Measurements from ENCODE around the gene KIFC3.
A peak's percentile ranks its signal among the peaks of the same experiment; 100 is the strongest.
"Not testable (repeated sequence)": the region's sequence is repeated elsewhere in the genome, so short reads cannot be mapped to it uniquely, and the experiment has no call there.

KIFC3 gene

GRCh38 chr16:57786632-57787518 lies 15.4 kb downstream of the KIFC3 start:
- peak; percentile 22 for DNase-seq (ENCODE audit: low spot score)

GRCh38 chr16:57785924-57786323 lies 16.4 kb downstream of the KIFC3 start:
- DNase-seq (ENCODE audit: low spot score): no peak

- no peak for DNase-seq (ENCODE audit: low spot score)
These were observed 16.9 kb downstream of the KIFC3 start for GRCh38 chr16:57785385-57785784.

- DNase-seq (ENCODE audit: low spot score): no peak
These were observed 18.0 kb downstream of the KIFC3 start for GRCh38 chr16:57784334-57784733.

GRCh38 chr16:57783883-57784282 lies 18.4 kb downstream of the KIFC3 start:
- no peak for DNase-seq (ENCODE audit: low spot score)

GRCh38 chr16:57783116-57783515 lies 19.2 kb downstream of the KIFC3 start:
- no peak for DNase-seq (ENCODE audit: low spot score)

GRCh38 chr16:57782607-57783055 lies 19.7 kb downstream of the KIFC3 start:
- DNase-seq (ENCODE audit: low spot score): not testable (repeated sequence)

- peak; percentile 81 for DNase-seq (ENCODE audit: low spot score)
These were observed 20.3 kb downstream of the KIFC3 start for GRCh38 chr16:57781741-57782606.

GRCh38 chr16:57781349-57781740 lies 20.9 kb downstream of the KIFC3 start:
- no peak for DNase-seq (ENCODE audit: low spot score)

- not testable (repeated sequence) for DNase-seq (ENCODE audit: low spot score)
These were observed 22.5 kb downstream of the KIFC3 start for GRCh38 chr16:57779836-57780235.

GRCh38 chr16:57778658-57779057 lies 23.6 kb downstream of the KIFC3 start:
- DNase-seq (ENCODE audit: low spot score): no peak

- DNase-seq (ENCODE audit: low spot score): no peak
These were observed 26.4 kb downstream of the KIFC3 start for GRCh38 chr16:57775661-57776469.

GRCh38 chr16:57774705-57775285 lies 27.5 kb downstream of the KIFC3 start:
- no peak for DNase-seq (ENCODE audit: low spot score)

- no peak for DNase-seq (ENCODE audit: low spot score)
These were observed 28.5 kb downstream of the KIFC3 start for GRCh38 chr16:57773655-57774295.

GRCh38 chr16:57773019-57773418 lies 29.3 kb downstream of the KIFC3 start:
- no peak for DNase-seq (ENCODE audit: low spot score)

GRCh38 chr16:57771141-57771785 lies 31.0 kb downstream of the KIFC3 start:
- no peak for DNase-seq (ENCODE audit: low spot score)

- DNase-seq (ENCODE audit: low spot score): no peak
These were observed 31.9 kb downstream of the KIFC3 start for GRCh38 chr16:57770361-57770760.

GRCh38 chr16:57769541-57770145 lies 32.6 kb downstream of the KIFC3 start:
- DNase-seq (ENCODE audit: low spot score): no peak

- DNase-seq (ENCODE audit: low spot score): no peak
These were observed 35.5 kb downstream of the KIFC3 start for GRCh38 chr16:57766714-57767348.

Data from AG20443 (cell line).